ENCODE results near the gene RASSF10. TPM values are rescaled to one million over a fixed set of nuclear protein-coding genes. Genes with fewer than 3 reads are reported as not detected.

RASSF10 gene
- total RNA-seq, 1 donor from 2014 or later, result 2.0 TPM

DNA sequence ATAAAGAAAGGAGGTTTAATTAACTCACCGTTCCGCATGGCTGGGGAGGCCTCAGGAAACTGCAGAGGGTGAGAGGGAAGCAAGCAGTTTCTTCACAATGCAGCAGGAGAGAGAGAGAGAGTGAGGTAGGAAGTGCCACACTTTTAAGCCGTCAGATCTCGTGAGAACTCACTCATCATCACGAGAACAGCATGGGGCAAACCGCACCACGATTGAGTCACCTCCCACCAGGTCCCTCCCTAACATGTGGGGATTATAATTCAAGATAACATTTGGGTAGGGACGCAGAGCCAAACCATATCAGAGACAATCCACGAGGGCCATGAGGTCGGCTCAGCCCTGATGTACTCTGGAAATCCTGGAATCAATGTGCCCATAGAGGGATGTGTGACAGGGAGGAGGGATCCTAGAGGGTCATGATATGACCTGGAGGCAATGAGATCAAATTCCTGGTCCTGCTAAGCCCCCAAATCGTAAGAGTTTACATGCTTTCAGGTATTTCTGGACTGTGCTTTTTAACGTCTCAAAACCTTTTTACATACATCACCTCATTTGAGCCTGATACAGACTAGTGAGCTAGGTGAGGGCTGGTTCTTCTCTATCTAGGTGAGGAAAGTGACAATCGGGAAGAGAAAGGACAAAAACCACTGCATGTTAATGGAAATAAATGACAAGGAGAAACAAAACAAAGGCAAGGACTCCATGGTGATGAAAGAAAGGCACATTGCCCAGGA, 19.5 kb upstream of the RASSF10 start:
- no peak overlapping the region for H2AFZ ChIP-seq (ENCODE audit: low read depth, low read length)
- no peak overlapping the region for H3K27ac Mint-ChIP-seq (ENCODE audit: unreplicated experiment)
- no peaks in the 10 kb centered on the region for H3K36me3 ChIP-seq (ENCODE audit: insufficient read depth, low read length)
- H4K20me1 ChIP-seq (ENCODE audit: insufficient read depth, low read length), result no peaks in the 10 kb centered on the region
- H3K27ac ChIP-seq (ENCODE audit: low read depth, low read length), result no peak overlapping the region
- H3K4me1 ChIP-seq (ENCODE audit: insufficient read depth, low read length), result no peaks in the 10 kb centered on the region
- no peaks in the 10 kb centered on the region for H3K79me2 ChIP-seq (ENCODE audit: insufficient read depth, low read length)
- no peaks in the 10 kb centered on the region for H3K36me3 Mint-ChIP-seq (ENCODE audit: low read depth, unreplicated experiment)
- H3K27me3 ChIP-seq (ENCODE audit: insufficient read depth, low read length), result peaks cover 5% of the 10 kb centered on the region
- TF ChIP-seq, protein P1, sequence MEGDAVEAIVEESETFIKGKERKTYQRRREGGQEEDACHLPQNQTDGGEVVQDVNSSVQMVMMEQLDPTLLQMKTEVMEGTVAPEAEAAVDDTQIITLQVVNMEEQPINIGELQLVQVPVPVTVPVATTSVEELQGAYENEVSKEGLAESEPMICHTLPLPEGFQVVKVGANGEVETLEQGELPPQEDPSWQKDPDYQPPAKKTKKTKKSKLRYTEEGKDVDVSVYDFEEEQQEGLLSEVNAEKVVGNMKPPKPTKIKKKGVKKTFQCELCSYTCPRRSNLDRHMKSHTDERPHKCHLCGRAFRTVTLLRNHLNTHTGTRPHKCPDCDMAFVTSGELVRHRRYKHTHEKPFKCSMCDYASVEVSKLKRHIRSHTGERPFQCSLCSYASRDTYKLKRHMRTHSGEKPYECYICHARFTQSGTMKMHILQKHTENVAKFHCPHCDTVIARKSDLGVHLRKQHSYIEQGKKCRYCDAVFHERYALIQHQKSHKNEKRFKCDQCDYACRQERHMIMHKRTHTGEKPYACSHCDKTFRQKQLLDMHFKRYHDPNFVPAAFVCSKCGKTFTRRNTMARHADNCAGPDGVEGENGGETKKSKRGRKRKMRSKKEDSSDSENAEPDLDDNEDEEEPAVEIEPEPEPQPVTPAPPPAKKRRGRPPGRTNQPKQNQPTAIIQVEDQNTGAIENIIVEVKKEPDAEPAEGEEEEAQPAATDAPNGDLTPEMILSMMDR (IDR thresholded peaks at IDR 0.05; ENCODE audit: insufficient read depth, low read depth, low read length), result no peak
- H3K27me3 Mint-ChIP-seq (ENCODE audit: low read depth, unreplicated experiment), result peaks cover 32% of the 10 kb centered on the region
- H3K9ac ChIP-seq (ENCODE audit: low read length), result no peak overlapping the region
- H3K4me3 ChIP-seq (ENCODE audit: insufficient read depth, low read depth, low read length), result no peak overlapping the region
- no peak overlapping the region for H3K4me2 ChIP-seq (ENCODE audit: low read length)
- FAIRE-seq, result no peak
- no peak overlapping the region for H3K4me3 Mint-ChIP-seq (ENCODE audit: unreplicated experiment)
- H3K9me3 Mint-ChIP-seq (ENCODE audit: unreplicated experiment), result peaks cover 9% of the 10 kb centered on the region
- no peaks in the 10 kb centered on the region for H3K4me1 Mint-ChIP-seq (ENCODE audit: low read depth, unreplicated experiment)
- no peak for DNase-seq (ENCODE audit: low read depth)
- no peaks in the 10 kb centered on the region for H3K9me3 ChIP-seq (ENCODE audit: insufficient read depth, low read depth, low read length)

DNA sequence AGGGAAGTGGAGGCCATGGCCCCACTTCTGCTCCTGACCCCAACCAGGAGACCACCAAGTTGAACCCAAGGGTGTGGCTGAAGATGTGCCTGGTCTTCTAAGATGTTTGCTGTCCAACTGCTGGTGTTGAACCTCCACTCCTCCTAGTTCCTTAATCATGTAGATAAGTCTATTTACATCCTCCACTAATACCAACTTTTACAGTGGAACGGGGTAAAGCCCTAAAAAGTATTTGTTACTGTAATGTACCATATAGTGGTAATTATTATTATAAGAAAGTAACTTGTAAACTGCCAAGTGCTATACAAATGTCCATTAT, 19.0 kb upstream of the RASSF10 start:
- no peak overlapping the region for H2AFZ ChIP-seq (ENCODE audit: low read depth, low read length)

DNA sequence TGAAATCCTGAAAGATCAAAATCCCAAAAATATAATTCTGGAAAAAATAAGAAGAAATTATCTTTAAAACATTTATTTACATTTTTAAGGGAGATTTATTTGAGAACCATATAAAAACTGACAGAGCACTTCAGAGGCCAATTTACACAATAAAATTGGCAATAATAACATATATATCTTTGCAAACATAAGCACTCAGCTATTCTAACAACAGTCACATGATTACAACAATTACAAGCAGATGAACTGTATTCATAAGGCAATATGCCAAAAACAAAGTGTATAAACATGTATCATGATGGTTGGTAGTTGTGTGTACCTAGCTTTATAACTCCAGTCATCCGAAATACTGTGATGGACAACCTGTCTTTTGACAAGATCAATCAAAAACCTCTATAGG, 17.7 kb upstream of the RASSF10 start:
- Histone ChIP-seq H3K9me3 (ENCODE audit: insufficient read depth, low read depth, low read length) (no peaks in the 10 kb centered on the region), H3K27me3 (ENCODE audit: insufficient read depth, low read length) (no peaks in the 10 kb centered on the region), H3K4me1 (ENCODE audit: insufficient read depth, low read length) (no peaks in the 10 kb centered on the region), H3K27ac (ENCODE audit: low read depth, low read length) (no peak overlapping the region), H3K4me2 (ENCODE audit: low read length) (no peak overlapping the region), H4K20me1 (ENCODE audit: insufficient read depth, low read length) (no peaks in the 10 kb centered on the region), H2AFZ (ENCODE audit: low read depth, low read length) (no peak overlapping the region), H3K4me3 (ENCODE audit: insufficient read depth, low read depth, low read length) (no peak overlapping the region), H3K79me2 (ENCODE audit: insufficient read depth, low read length) (no peaks in the 10 kb centered on the region), H3K36me3 (ENCODE audit: insufficient read depth, low read length) (no peaks in the 10 kb centered on the region), H3K9ac (ENCODE audit: low read length) (no peak overlapping the region)
- FAIRE-seq (no peak), DNase-seq (ENCODE audit: low read depth) (no peak)
- H3K27ac Mint-ChIP-seq (ENCODE audit: unreplicated experiment), result no peak overlapping the region
- no peaks in the 10 kb centered on the region for H3K36me3 Mint-ChIP-seq (ENCODE audit: low read depth, unreplicated experiment)
- H3K27me3 Mint-ChIP-seq (ENCODE audit: low read depth, unreplicated experiment), result peaks cover 20% of the 10 kb centered on the region
- TF ChIP-seq, protein P1 (IDR thresholded peaks at IDR 0.05; ENCODE audit: insufficient read depth, low read depth, low read length), result no peak
- TF ChIP-seq EZH2 (IDR thresholded peaks at IDR 0.05; ENCODE audit: insufficient read depth, low read length), result no peak
- H3K4me1 Mint-ChIP-seq (ENCODE audit: low read depth, unreplicated experiment), result no peaks in the 10 kb centered on the region
- H3K9me3 Mint-ChIP-seq (ENCODE audit: unreplicated experiment), result peaks cover 13% of the 10 kb centered on the region
- no peak overlapping the region for H3K4me3 Mint-ChIP-seq (ENCODE audit: unreplicated experiment)

More for the DNA sequence above, 19.0 kb upstream of the RASSF10 start:
- Histone ChIP-seq H3K9ac (ENCODE audit: low read length) (no peak overlapping the region), H3K27ac (ENCODE audit: low read depth, low read length) (no peak overlapping the region), H3K4me3 (ENCODE audit: insufficient read depth, low read depth, low read length) (no peak overlapping the region), H3K79me2 (ENCODE audit: insufficient read depth, low read length) (no peaks in the 10 kb centered on the region), H4K20me1 (ENCODE audit: insufficient read depth, low read length) (no peaks in the 10 kb centered on the region), H3K4me1 (ENCODE audit: insufficient read depth, low read length) (no peaks in the 10 kb centered on the region), H3K36me3 (ENCODE audit: insufficient read depth, low read length) (no peaks in the 10 kb centered on the region), H3K4me2 (ENCODE audit: low read length) (no peak overlapping the region), H3K9me3 (ENCODE audit: insufficient read depth, low read depth, low read length) (no peaks in the 10 kb centered on the region), H3K27me3 (ENCODE audit: insufficient read depth, low read length) (peaks cover 4% of the 10 kb centered on the region)
- Mint-ChIP-seq H3K27me3 (ENCODE audit: low read depth, unreplicated experiment) (peaks cover 32% of the 10 kb centered on the region), H3K4me1 (ENCODE audit: low read depth, unreplicated experiment) (no peaks in the 10 kb centered on the region), H3K36me3 (ENCODE audit: low read depth, unreplicated experiment) (no peaks in the 10 kb centered on the region), H3K27ac (ENCODE audit: unreplicated experiment) (no peak overlapping the region), H3K4me3 (ENCODE audit: unreplicated experiment) (no peak overlapping the region), H3K9me3 (ENCODE audit: unreplicated experiment) (peaks cover 9% of the 10 kb centered on the region)
- DNase-seq (ENCODE audit: low read depth), result no peak
- TF ChIP-seq, protein P1 (IDR thresholded peaks at IDR 0.05; ENCODE audit: insufficient read depth, low read depth, low read length), result no peak
- no peak for TF ChIP-seq EZH2 (IDR thresholded peaks at IDR 0.05; ENCODE audit: insufficient read depth, low read length)
- FAIRE-seq, result no peak
